ENCODE results near the gene SLC18A2.

SLC18A2 gene

DNA sequence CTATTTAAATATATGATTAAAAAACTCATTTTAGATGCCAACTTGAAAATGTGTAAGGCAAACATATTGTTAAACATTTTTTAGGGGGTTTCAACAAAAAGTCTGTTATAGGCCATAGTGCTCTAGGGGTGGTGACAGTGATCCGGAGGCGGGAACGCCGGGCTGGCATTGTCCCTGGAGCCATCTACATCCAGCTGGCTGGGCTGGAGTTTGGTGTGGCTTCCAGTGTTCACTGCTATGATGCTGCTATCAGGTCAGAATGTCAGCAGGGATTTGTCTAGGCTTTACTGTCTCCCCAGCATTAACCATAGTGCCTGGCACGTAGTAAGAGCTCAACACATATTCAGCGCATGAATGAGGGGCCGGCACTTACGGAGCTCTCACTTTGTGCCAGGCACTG, 1.9 kb upstream of the SLC18A2 start:
- DNase-seq: no peak

DNA sequence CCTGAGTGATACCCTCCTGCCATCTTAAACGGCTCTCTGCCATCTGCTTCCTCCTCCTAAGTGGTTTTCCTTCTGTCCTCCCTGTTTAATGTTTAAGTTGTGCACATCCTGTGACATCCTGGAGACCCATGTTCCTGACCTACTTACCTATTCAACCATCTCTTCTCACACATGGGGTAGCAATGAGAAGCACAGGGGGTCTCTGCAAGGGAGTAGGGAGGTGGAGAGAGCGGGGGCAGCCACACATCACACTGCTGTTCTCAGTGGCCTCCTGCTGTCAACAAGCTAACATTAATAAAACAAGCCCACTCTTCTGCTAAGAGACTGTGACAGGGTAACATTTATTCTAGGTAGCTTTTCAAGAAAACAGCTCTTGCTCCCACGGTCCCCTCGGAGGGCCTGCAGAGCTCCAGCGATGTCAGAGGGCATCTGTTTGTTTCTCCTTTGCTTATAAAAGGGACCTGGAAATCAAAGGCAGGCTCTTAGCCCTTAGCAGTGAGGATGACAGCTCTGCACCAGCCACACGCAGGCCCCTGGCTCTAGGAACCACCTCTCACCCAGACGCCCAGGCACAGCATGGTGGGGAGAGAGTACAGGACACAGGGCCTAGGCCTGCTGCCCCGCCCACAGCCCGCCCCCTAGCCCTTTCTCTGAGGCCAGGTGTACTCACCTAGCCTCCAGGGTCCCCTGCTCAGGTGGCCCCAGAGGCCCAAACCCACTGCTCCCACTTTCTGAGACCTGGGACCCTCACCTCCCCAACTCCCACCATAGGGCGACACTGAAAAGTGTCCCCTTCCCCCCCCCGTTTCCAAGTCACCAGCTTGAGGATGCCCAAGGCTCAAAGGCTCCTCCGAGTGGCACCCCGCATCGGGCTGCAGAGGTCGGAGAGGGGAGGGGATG, 943 bp upstream of the SLC18A2 start:
- DNase-seq: no peak

DNA sequence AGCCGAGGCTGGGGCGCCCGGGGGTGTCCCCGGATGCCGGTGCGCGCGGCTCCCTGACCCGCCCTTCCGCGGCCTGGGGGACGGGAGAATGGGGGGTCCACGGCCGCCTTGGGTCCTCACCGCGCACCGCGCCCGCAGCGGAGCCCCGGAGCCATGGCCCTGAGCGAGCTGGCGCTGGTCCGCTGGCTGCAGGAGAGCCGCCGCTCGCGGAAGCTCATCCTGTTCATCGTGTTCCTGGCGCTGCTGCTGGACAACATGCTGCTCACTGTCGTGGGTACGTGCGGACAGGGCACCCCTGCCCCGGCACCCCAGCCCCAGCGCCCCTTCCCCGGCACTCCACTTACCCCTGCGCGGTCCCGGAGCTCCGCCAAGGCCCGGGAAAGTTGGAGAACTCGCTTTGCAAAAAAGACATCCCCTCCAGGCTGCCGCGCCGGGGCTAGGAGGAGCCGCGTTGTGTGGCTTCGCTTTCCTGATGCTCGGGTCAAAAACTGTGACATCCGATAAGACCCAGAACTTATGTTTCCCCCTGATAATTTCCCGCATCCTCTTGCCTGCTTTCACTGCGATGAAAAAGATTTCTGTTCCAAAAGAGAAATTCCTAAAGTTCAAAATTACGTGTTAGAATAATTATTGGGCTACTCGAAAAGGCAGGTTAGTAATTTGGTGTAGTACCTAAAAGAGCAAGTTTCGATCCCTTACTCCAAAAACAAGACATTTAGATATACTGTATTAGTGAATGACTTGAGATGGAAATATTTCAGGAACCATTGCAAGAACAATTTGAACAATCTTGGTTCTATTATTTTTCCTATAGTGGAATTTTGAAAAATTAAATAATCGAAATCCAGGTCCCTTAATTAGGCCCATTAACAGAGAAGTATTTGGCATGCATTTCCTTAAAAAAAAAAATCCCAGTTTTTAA, 888 bp downstream of the SLC18A2 start:
- DNase-seq: no peak

DNA sequence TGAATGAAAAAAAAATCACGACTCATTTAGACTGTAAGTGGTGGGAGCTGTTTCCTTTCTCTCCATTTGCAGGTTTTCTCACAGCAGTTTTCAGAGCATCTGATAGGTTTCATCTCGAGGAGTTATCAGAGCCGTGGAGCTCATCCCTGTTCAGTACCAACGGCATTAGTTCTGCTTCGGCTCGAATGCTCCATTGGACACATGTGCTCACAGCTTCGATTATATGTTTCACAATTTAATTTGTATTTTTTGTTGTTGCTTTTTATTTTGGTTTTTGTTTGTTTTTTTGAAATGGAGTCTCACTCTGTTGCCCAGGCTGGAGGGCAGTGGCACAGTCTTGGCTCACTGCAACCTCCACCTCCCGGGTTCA, 1.5 kb downstream of the SLC18A2 start:
- no peak for DNase-seq

DNA sequence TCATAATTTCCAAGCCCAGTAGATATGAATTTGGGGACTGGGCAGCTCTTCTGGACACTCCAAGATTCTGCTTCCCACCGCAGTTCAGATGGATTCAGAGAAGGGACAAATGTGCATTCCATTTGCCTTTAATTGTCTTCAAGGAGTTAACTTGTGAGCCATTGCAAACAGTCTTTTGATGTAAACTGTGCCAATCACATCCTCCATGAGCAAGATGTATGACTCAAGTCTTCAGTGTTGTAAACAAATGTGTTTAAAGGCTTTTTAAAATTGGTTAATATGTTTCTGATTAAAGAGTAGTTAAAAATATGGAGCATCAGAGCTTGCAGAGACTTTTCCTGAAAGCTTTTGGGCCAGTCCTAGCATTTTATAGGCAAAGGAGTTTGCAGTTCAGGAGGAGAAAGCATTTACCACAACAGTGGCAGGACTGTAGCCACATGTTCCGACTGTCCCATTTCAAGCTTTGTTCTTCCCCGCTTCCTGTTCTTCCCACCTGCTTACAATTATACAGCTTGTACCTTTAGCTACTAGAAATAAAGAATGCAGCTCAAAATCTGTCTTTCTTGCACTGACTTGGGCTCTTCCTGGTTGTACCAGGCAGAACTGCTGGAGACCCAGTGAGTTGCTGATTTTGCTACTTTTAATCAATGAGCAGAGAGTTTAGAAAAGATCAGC, 6.2 kb downstream of the SLC18A2 start:
- no peak for DNase-seq

DNA sequence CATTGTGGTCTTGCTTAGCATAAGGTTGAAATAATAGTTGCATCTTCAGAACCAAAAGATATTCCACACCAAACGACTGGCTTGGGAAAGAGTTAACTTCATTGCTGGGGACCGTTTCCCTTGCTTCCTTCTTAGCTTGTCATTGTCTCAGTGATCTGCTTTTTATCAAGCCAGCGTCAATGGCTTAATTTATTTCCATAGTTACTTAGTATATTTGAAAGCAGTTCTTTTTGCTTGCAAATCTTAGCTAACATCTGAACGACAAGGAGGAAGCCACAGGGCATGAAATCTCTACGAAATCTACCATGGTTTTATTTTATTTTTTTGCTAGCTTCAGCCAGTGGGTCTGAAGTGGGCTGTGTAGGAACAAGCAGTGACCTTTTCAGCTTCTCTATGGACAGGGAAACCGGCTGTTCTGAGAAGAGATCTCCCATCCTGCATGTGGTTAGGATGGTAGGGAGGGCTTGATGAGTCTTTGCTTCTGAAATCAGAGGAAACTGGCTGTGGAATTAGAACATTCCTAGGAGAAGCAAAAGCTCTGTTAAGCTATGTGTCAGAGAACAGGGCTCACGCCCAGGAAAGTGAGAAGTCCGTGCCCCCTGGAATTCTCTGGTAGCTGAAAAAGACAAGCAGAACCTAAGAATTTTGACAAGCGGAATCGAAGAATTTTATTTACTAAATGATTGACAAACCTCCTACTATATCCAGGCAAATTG, 8.0 kb downstream of the SLC18A2 start:
- no peak for DNase-seq

DNA sequence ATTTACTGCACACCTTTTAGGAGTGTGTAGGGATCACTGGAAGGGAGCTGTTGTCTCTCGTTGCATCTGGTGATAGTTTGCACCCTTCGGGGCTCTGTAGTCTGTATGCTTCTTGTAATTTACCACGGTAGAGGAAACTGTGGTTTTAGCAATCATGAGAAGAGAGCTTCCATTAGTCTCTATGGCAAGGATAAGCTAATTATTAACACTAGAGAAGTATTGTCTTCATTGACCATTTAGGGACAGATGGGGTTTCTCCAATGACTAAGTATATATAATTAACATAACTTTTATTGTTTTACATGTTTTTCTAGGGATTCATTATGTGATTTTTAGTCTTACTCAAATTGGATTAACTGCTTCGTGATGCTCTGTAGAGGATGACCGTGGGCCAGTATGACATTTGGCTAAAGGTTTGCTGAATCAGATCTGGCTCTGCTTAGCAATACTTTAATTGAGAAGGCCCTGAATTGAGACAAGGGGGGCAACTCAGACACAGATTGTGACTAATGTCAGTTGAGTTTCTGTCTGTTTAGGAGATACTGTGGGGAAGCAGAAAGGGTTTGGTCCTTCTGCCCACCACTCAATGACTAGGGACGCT, 8.7 kb downstream of the SLC18A2 start:
- DNase-seq: no peak

DNA sequence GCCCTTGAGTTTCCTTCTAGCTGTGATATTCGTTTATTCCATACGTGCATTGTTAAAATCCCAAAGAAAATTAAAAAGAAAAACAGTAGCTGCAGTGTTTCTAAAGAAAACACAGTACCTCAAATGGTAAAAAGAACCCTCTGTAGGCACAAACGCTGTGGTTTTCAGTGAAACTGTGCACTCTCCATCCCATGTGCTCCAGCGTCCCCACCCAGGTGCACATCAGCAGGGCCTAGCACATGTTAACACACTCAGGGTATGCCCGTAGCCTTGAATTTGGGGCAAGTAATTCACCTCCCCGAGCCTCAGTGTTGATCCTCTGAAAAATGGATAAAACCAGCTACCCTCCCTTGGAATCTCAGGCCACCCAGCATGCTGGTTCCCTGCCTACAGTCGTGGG, 9.5 kb downstream of the SLC18A2 start:
- DNase-seq: no peak

DNA sequence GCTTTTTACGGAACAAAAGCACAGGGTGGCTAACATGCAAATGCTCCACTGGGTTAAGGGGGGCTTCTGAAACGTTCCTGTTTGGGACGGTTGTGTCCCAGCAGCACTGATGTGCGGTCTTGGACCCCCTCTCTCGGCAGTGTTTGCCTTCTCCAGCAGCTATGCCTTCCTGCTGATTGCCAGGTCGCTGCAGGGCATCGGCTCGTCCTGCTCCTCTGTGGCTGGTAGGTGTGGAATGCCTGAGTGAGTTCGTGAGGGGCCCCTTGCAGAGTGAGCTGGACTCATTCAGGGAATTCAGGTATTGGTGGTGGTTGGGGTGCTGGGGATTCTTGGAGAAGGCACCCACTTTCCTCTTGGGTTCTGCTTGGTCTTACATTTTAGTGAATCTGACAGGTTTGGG, 13.0 kb downstream of the SLC18A2 start:
- no peak for DNase-seq

DNA sequence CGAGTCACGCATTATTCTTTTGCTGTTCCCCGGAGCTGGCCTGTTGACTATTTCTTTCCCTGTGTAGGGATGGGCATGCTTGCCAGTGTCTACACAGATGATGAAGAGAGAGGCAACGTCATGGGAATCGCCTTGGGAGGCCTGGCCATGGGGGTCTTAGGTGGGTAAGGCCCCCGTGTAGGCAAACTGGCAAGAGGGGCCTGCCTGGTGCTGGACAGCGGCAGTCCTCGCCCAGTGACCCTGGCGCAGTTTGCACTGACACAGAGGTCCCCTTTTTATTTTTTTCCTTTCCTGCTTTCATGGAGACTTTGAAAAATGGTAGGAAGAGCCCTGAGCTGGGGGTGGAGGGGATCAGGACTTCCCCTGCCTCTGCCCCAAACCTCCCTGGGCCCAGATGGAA, 13.4 kb downstream of the SLC18A2 start:
- no peak for DNase-seq

DNA sequence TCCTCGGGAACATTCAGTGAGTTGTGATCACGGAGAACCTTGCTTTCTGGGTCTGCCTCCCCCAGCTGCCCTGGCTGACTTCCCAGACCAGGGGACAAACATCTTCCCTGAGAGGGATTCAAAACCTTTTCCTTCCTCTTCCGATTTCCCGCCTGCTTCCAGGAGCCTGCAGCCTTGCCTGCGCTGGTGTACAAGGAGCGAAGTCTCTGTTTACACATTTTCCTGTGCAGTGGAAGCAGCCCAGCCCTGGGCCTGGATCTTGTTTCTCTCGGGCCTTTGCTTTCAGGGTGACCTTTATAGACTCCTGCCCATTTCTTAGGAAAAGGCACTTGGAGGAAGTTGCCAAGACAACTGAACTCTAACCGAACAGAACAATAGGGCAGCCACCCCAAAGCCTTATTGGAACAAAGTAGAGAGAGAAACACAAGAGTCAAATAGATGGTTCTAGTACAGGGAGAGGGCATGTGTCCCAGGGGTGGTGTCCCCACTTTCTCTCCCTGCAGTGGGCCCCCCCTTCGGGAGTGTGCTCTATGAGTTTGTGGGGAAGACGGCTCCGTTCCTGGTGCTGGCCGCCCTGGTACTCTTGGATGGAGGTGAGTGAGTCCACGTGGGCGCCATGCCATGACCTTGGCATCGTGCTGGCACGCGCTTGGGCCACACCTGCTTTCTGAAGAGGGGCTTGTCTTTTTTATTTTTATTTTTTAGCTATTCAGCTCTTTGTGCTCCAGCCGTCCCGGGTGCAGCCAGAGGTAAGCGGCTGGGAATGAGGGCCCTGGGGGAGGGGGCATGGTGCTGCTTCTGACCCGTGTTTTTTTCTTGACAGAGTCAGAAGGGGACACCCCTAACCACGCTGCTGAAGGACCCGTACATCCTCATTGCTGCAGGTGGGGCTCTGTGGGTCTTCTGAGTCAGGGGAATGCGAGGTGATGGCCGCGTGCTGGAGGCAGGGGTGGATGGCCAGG, 14.1 kb downstream of the SLC18A2 start:
- no peak for DNase-seq

DNA sequence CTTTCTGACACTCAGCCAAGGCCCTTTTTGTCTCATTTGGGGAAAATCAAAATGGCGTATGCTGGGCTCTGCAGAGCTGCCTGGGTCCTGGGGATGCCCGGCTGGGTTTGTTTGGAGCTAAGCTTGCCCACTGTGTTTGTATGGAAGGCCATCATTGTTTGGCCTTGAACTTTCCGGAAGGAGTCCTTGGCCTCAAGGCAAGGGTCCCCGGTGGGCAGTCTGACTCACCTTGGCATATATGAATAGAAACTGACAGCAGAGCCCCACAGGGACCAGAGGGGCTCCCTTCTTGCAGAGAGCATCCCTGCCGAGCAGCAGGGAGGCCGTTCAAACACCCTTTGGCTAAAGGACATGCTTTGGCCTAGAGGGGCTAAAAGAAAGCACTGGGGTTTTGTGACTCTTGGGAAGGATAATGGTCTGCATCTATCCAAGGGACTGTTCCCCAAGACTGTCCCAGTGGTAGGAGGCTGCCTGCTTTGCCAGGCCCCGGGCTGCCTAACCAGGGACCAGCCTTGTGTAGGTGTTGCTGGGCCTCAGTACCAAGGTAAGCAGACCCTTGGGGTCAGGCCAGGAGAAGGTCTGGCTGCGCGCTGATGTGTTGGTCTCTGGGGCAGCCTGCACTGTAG, 15.0 kb downstream of the SLC18A2 start:
- no peak for DNase-seq

DNA sequence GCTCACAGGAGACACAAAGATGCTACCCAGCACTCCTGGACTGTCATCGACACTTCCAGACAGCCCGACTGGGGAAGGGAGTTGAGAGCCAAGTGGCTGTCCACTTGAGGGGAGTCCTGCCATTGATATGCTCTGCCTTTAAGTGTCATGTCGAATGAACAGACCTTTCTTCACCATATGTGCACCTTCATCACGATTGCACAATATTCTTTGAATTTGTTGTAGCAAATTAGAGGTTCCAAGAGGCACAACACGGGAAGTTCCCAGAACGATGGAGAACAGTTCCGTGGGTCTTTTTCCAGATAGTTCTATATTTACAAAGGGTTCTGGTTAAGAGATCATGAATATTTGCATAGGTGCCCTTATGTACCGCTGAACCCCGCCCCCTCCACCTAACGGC, 16.0 kb downstream of the SLC18A2 start:
- DNase-seq: no peak

DNA sequence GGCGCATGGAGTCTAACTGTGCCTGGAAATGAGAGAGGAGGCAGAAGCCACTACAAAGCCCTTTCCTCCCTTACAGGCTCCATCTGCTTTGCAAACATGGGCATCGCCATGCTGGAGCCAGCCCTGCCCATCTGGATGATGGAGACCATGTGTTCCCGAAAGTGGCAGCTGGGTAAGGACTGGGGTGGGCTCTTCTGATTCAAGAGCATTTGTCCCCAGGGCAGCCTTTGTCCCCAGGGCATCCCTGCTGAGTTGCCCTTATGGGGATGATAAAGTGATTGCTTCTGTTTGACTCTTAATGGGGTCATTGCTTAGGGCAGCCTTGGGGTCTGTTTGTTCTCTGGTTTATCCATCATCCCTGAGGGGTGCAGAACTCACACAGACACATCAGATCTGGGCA, 16.8 kb downstream of the SLC18A2 start:
- no peak for DNase-seq

DNA sequence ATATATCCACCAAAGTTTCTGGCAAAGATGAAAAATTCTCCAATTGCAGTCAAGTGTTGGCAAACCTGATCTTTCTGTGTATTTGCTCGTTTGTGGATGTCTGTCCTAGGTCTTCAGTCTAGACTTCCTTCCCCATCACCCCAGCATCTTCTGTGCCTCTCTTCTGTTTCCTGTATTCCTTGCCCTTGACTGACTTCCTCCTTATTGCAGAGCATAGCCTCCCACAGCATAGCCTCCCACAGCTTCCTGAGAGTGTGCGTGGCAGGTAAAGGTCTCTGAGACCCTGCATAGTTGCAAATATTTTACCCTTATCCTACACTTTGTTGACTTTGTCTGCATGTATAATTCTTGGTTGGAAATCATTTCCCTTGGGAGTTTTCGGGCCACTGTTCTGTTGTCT, 18.4 kb downstream of the SLC18A2 start:
- no peak for DNase-seq

DNA sequence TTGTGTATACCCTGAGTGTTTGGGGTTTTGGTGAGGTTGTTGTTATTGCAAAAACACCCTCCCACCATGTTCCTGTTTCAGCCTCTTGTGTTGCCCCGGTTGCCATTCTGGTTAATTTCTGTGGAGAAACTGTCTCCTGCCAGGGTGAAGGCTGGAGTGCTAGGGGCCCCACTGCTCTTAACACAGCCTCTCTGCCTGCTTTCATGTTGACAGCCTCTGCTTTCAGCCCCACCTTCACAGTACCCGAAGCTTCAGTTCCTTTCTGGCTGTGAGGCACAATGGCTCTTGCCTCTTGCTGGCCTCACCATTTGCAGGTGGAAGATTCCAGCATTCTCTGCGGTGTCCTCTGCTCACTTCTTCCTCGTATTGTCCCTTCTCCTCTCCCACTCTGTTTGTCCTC, 19.2 kb downstream of the SLC18A2 start:
- DNase-seq: no peak

DNA sequence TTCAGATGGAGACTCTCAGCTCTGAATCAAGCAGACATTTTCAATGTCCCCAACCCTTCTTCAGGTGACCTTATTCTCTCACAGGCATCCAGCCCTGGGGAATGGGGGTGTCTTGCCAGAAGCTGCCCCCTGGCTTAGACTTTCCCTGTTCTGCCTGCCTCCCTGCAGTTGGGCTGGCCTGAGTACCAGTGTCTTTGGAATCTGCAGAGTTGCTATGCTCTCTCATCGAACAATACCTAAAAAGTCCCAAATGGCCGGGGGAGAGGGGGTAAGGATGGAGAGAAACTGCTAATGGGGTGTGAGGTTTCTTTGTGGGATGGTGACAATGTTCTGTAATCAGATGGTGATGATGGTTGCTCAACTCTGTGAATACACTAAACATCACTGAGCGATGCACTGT, 20.6 kb downstream of the SLC18A2 start:
- DNase-seq: no peak

DNA sequence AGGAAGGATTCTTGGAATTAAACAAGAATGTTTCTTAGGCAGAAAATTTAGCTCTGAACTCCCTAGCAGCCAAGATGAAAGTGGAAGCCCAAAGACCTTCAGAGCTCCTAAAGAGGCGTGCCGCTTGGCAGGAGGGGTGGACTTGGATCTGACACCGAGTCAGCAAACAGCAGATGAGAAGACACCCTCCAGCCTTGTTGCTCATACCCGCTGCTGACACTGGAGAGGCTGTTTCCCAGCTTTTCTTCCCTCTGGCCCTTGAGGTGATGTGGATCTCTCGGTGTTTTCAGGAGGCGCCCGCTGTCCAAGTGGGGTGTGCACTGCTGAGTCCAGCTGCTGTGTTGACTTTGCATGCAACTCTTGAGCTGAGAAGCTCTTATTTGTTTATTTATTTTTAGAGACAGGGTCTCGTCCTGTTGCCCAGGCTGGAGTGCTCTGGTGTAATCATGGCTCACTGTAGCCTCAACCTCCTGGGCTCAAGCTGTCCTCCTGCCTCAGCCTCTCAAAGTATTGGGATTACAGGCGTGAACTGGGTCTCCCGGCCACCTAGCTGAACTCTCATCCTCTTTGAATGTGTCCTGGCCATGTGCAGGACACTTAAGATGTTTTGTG, 21.5 kb downstream of the SLC18A2 start:
- DNase-seq: no peak

DNA sequence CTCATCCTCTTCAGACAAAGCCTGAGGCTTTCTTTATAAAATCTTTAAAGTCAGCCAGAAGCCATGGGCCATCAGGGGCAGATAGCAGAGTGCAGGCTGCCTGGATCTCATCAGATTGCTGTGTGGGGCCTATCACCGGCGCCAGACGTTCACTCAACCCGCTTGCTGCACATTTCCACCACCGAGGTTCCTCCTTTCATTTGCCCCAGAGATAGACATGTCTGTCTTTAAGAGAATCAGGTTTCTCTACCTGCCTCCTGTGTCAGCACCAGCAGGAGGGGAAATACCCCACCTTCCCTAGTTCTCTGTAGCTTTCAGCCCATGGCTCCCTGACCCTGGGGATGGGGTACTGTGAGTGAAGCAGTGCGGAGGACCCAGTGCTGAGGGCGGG, 22.0 kb downstream of the SLC18A2 start:
- no peak for DNase-seq

DNA sequence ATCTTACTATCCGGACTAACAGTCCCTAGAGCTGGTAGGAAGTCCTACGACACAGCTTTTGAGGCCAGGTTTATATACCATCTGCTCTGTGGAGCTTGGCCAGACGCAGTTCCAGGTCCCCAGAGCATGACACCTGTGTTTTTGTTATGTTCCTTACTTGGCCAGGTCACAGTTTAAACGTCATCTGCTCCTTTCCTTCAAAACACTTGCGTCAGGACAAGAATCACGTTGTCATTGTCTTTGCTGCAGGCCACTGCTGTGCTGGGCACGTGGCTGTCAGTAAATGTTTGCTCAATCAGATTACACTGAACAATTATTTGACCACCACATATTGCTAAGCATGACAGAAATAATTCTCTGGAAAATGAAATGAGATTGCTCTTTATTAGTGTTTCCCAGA, 23.9 kb downstream of the SLC18A2 start:
- no peak for DNase-seq

Data from activated CD4-positive, alpha-beta T cell treated with anti-CD3 and anti-CD28 coated beads, Interleukin-2, Interleukin-6, amounts not matched to agents 100 ng/mL and 50 ng/mL, durations not matched to agents 16 hours and 8 hours (primary cell).